ENCODE data around the gene HFE.
"Not testable (repeated sequence)": the region's sequence is repeated elsewhere in the genome, so short reads cannot be mapped to it uniquely, and the experiment has no call there.

- TF ChIP-seq EZH2 (IDR thresholded peaks at IDR 0.05; ENCODE audit: low read length, missing control alignments); CTCF (conservative IDR thresholded peaks at IDR 0.05 in 1 of 2, IDR thresholded peaks at IDR 0.05 in 1 of 2; ENCODE audit: low read depth in 1 of 2, low read length in 2 of 2): not testable (repeated sequence)
Measured at GRCh38 chr6:26120115-26120514, 32.9 kb downstream of the HFE start.

All from fibroblast of lung (primary cell).